GM12892 (cell line): ENCODE data around the gene LSMEM2.

Experiments used
- POLR2AphosphoS5 ChIP-seq: IDR thresholded peaks from 2 replicates; pipeline ENCODE4 v1.6.1; 2011; ENCODE audit warnings: low read depth, low read length, control low read depth
- TAF1 ChIP-seq: IDR thresholded peaks from 2 replicates; pipeline ENCODE4 v1.6.1; 2011; ENCODE audit warnings: low read depth, mild to moderate bottlenecking, control low read depth, low read length, borderline replicate concordance

DNA sequence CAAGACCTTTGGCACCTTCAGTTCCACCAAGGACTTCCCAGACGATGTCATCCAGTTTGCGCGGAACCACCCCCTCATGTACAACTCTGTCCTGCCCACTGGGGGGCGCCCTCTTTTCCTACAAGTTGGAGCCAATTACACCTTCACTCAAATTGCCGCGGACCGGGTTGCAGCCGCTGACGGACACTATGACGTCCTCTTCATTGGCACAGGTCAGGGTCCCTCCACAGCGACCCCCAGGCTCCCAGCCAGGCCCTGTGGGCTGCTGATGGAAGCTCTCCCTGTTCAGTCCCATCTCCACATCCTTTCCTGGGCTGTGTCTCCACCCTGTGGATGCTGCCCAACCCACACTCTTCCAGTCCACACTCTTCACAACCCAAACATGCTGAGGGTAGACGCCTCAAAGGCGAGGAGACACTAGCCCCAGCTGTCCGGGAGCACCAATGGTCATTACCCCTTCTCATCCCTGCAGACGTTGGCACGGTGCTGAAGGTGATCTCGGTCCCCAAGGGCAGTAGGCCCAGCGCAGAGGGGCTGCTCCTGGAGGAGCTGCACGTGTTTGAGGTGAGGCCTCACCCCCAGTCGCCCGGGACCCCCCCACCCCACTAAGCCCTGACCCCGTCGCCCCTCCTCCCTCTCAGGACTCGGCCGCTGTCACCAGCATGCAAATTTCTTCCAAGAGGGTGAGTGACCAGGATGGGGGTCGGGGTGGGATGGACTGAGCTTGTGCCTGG lies 4.3 kb upstream of the LSMEM2 start:
- TF ChIP-seq TAF1 = no peak
- TF ChIP-seq POLR2AphosphoS5 = no peak
